CD4-positive, alpha-beta T cell treated with Interleukin-4 for 4 hours (primary cell): ENCODE data around the gene GRHPR.

Experiments
- DNase-seq: peaks from one replicate; pipeline ENCODE4 v3.0.0-alpha.2; 2020

Gene GRHPR

GRCh38 chr9:37486256-37486615 lies 63.7 kb downstream of the GRHPR start:
- no peak for DNase-seq
